Inflammatory macrophage treated with lipopolysaccharide for 4 hours (primary cell): ENCODE measurements around the gene TMEM63A.

ENCODE experiments used
- DNase-seq: peaks from one replicate; pipeline ENCODE4 v3.0.0-alpha.2; 2020

The TMEM63A gene

GRCh38 chr1:225842788-225843425 is 39.3 kb downstream of the TMEM63A start:
- no peak for DNase-seq

GRCh38 chr1:225842074-225842473 is 40.1 kb downstream of the TMEM63A start:
- DNase-seq, result no peak

- no peak for DNase-seq
Observed at GRCh38 chr1:225840713-225841112, 41.5 kb downstream of the TMEM63A start.

GRCh38 chr1:225840223-225840610 is 42.0 kb downstream of the TMEM63A start:
- no peak for DNase-seq

GRCh38 chr1:225838793-225839192 is 43.4 kb downstream of the TMEM63A start:
- no peak for DNase-seq

GRCh38 chr1:225836296-225836695 is 45.9 kb downstream of the TMEM63A start:
- DNase-seq, result peak; percentile 25

- no peak for DNase-seq
Observed at GRCh38 chr1:225835856-225836255, 46.3 kb downstream of the TMEM63A start.

GRCh38 chr1:225834417-225835329 is 47.5 kb downstream of the TMEM63A start:
- no peak for DNase-seq

GRCh38 chr1:225830841-225831240 is 51.3 kb downstream of the TMEM63A start:
- no peak for DNase-seq

- no peak for DNase-seq
Observed at GRCh38 chr1:225828706-225829345, 53.4 kb downstream of the TMEM63A start.

GRCh38 chr1:225827076-225827475 is 55.1 kb downstream of the TMEM63A start:
- no peak for DNase-seq

- DNase-seq, result peak; percentile 38
Observed at GRCh38 chr1:225825607-225826007, 56.6 kb downstream of the TMEM63A start.

- no peak for DNase-seq
Observed at GRCh38 chr1:225825078-225825477, 57.1 kb downstream of the TMEM63A start.

GRCh38 chr1:225824533-225824941 is 57.6 kb downstream of the TMEM63A start:
- DNase-seq, result no peak

GRCh38 chr1:225823811-225824261 is 58.3 kb downstream of the TMEM63A start:
- no peak for DNase-seq

GRCh38 chr1:225822655-225823403 is 59.4 kb downstream of the TMEM63A start:
- DNase-seq, result no peak

- DNase-seq, result no peak
Observed at GRCh38 chr1:225820522-225821120, 61.6 kb downstream of the TMEM63A start.

- DNase-seq, result no peak
Observed at GRCh38 chr1:225819346-225820192, 62.6 kb downstream of the TMEM63A start.

GRCh38 chr1:225818229-225818628 is 64.0 kb downstream of the TMEM63A start:
- no peak for DNase-seq

GRCh38 chr1:225817611-225818061 is 64.5 kb downstream of the TMEM63A start:
- DNase-seq, result peak; percentile 62
